ENCODE data around the gene COL11A2.

Gene COL11A2

DNA sequence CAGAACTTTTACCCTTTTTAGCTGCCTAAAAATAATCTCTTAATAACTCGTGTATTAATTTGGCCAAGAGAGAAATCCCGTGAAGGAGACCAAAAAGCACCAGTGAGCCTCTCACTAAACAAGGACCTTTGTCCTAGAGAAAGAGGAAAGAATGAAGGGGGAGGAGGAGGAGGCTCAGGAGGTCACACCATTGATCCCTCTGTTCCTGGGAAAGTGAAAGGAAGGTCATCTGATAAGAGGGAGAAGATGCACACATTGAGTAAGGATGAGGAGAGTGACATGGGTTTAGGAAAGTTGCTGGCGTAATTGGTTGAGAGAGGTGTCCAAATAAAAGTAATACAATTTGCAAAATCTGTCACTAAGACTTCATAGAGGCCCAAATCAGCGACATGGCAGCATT is 67.3 kb downstream of the COL11A2 start:
- intact Hi-C loops (cut with micrococcal nuclease) = no loop called here
- Mint-ChIP-seq H3K4me3 (no peak overlapping the region), H3K36me3 (ENCODE audit: low read depth) (peaks cover 10% of the 10 kb centered on the region), H3K4me1 (ENCODE audit: low read depth) (no peaks in the 10 kb centered on the region), H3K27ac (no peak overlapping the region), H3K27me3 (peaks cover 25% of the 10 kb centered on the region), H3K9me3 (peaks cover 18% of the 10 kb centered on the region)

DNA sequence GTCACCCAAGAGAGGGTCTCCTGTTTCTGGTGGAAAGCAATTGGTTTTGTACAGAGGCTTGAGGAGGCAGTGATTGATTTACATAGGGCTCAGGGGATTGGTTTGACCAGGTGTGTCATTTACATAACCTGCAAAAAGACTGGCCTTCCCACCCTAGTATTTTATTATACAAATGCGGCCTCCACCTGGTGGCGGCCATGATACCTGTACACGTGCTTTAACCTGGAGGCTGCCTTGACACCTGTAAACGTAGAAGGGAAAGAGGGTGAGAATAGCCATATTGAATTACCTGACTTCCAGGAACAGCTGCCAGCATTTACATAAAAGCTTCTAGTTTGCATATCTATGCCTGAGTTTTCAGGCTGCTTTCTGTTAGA is 67.8 kb downstream of the COL11A2 start:
- Mint-ChIP-seq H3K4me3 (no peak overlapping the region), H3K36me3 (ENCODE audit: low read depth) (peaks cover 10% of the 10 kb centered on the region), H3K9me3 (peaks cover 18% of the 10 kb centered on the region), H3K27me3 (peaks cover 26% of the 10 kb centered on the region), H3K27ac (no peak overlapping the region), H3K4me1 (ENCODE audit: low read depth) (no peaks in the 10 kb centered on the region)
- intact Hi-C loops (cut with micrococcal nuclease) = no loop called here

DNA sequence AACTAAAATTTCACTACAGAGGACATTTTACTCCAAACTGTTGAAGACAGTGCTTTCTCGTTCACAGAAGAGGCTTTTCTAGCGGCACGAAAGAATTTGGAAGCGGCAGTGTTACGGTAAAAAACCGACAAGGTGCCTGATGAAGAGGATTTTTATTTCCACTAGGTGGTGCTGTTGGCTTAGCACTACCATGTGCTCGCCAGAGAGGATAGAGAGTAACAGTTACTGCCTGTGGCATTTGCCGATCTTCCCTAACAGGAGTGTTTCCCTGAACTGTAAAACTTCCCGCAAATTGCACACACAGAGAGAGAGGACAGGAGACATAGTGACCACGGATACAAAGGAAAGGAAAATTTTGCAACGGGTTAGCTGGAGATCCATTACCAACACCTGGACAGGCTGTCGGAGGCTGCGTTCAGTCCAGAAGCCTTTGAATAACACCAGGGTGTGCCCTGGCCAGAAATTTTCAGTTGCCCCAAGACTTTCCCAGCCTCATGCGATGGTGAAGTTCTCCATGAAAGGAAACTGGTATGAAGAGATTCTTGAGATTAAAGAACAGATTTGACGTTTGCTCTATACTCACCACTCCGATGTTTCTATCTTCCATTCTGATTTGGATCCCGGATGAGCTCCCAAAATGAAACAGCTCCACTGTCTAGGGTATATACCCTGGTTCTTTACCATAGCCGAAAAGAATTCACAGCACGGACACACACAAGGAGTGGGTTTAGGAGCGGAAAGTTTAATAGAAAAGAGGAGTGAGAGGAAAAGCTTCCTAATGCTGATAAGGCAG is 68.3 kb downstream of the COL11A2 start:
- Mint-ChIP-seq H3K9me3 (peaks cover 18% of the 10 kb centered on the region), H3K36me3 (ENCODE audit: low read depth) (peaks cover 10% of the 10 kb centered on the region), H3K27ac (no peak overlapping the region), H3K4me3 (no peak overlapping the region), H3K27me3 (peaks cover 27% of the 10 kb centered on the region), H3K4me1 (ENCODE audit: low read depth) (no peaks in the 10 kb centered on the region)
- intact Hi-C loops (cut with micrococcal nuclease) = loop anchor here (1.0 to 2.0 kb wide), 2 partner anchors 24 to 125 kb away; no protein-coding TSS in a partner anchor

DNA sequence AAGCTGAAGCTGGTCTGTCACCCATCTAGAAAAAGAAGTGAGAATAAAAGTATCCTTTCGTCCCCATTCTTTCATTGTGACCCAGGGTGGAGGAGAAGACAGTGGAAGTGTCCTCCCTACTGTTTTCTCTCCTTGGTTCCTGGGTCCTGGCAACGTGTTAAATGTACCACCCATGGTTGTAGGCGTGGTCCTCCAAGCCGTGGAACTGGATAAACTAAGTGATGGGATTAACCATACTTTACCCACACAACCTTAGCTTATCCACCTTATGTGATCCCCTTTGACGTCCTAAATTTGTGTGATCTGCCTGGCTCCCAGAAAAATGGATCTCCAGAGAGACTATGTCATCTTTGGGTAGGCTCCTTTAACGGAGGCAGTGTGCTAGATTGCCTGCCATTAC is 69.1 kb downstream of the COL11A2 start:
- H3K27me3 Mint-ChIP-seq = peaks cover 24% of the 10 kb centered on the region

DNA sequence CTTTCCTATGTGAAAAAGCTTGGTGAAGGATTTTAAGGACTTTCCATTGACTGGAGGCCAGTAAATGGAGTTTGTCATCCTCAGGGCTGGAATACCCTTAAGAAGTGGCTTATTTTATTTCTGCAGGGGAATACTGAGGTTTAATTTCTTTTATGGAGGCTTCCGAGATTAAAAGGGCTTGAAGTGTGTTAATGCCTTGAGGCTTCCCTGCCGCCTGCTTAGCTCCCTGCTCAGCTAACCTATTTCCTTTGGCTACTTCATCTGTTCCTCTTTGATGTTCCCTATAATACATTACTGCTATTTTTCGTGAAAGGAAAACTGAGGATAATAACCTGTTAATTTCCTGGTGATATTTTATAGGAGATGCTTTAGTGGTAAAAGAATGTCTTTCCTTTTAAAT is 72.3 kb downstream of the COL11A2 start:
- Mint-ChIP-seq H3K36me3 (ENCODE audit: low read depth) (peaks cover 10% of the 10 kb centered on the region), H3K4me3 (no peak overlapping the region), H3K9me3 (peaks cover 18% of the 10 kb centered on the region), H3K27me3 (peaks cover 42% of the 10 kb centered on the region), H3K4me1 (ENCODE audit: low read depth) (peaks cover 27% of the 10 kb centered on the region), H3K27ac (no peak overlapping the region)
- intact Hi-C loops (cut with micrococcal nuclease) = no loop called here

More for the DNA sequence above, 69.1 kb downstream of the COL11A2 start:
- H3K9me3 Mint-ChIP-seq = peaks cover 18% of the 10 kb centered on the region
- intact Hi-C loops (cut with micrococcal nuclease) = loop anchor here (1.0 to 2.0 kb wide), 2 partner anchors 25 to 126 kb away; no protein-coding TSS in a partner anchor
- H3K36me3 Mint-ChIP-seq (ENCODE audit: low read depth) = peaks cover 10% of the 10 kb centered on the region
- no peaks in the 10 kb centered on the region for H3K4me1 Mint-ChIP-seq (ENCODE audit: low read depth)
- no peak overlapping the region for H3K27ac Mint-ChIP-seq
- H3K4me3 Mint-ChIP-seq = no peak overlapping the region

DNA sequence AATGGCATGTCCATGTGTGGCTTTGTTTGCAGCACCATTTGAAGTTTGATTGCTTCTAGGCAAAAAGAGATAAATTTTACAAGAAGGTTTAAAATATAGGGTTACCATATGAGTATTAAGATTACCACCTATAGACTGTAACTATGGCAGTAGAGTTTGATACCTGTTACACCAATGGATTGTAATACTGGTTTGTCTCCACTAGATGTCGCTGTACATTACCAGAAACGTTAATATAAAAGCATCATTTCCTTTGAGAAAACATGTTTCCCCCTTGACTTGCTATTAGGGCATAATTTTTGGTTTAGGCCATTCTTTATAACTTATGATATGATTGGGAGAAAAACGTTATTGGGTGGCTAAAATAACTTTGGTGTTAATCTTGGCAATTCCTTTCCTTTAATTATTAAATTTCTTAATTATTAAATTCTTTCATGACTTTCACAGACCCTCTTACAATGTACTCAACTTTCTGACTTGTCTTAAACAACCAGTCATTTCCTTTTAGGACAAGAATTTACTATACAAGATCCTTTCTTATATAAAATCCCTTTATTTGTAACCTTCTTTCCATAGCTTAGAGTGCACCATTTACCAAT is 73.6 kb downstream of the COL11A2 start:
- Mint-ChIP-seq H3K27me3 (peaks cover 38% of the 10 kb centered on the region), H3K27ac (no peak overlapping the region), H3K4me1 (ENCODE audit: low read depth) (peaks cover 39% of the 10 kb centered on the region), H3K36me3 (ENCODE audit: low read depth) (peaks cover 3% of the 10 kb centered on the region), H3K9me3 (peaks cover 12% of the 10 kb centered on the region), H3K4me3 (no peak overlapping the region)
- intact Hi-C loops (cut with micrococcal nuclease) = loop anchor here (2.0 kb wide), 1 partner anchor 54 kb away; no protein-coding TSS in a partner anchor

GRCh38 chr6:33117811-33118277 is 74.4 kb downstream of the COL11A2 start:
- no peak overlapping the region for H3K4me3 Mint-ChIP-seq

GRCh38 chr6:33116841-33117711 is 75.2 kb downstream of the COL11A2 start:
- intact Hi-C loops (cut with micrococcal nuclease) = no loop called here
- Mint-ChIP-seq H3K27me3 (peaks cover 43% of the 10 kb centered on the region), H3K4me3 (no peak overlapping the region), H3K27ac (no peak overlapping the region), H3K4me1 (ENCODE audit: low read depth) (peaks cover 55% of the 10 kb centered on the region), H3K36me3 (ENCODE audit: low read depth) (no peaks in the 10 kb centered on the region), H3K9me3 (peaks cover 8% of the 10 kb centered on the region)

More at GRCh38 chr6:33117811-33118277, 74.4 kb downstream of the COL11A2 start:
- no peaks in the 10 kb centered on the region for H3K36me3 Mint-ChIP-seq (ENCODE audit: low read depth)
- peaks cover 8% of the 10 kb centered on the region for H3K9me3 Mint-ChIP-seq
- H3K27ac Mint-ChIP-seq = no peak overlapping the region
- H3K4me1 Mint-ChIP-seq (ENCODE audit: low read depth) = peaks cover 47% of the 10 kb centered on the region
- intact Hi-C loops (cut with micrococcal nuclease) = loop anchor here (2.0 kb wide), 1 partner anchor 55 kb away; no protein-coding TSS in a partner anchor
- peaks cover 42% of the 10 kb centered on the region for H3K27me3 Mint-ChIP-seq

GRCh38 chr6:33116417-33116816 is 75.8 kb downstream of the COL11A2 start:
- Mint-ChIP-seq H3K36me3 (ENCODE audit: low read depth) (no peaks in the 10 kb centered on the region), H3K9me3 (peaks cover 8% of the 10 kb centered on the region), H3K4me3 (no peak overlapping the region), H3K4me1 (ENCODE audit: low read depth) (peaks cover 61% of the 10 kb centered on the region), H3K27me3 (peaks cover 43% of the 10 kb centered on the region), H3K27ac (no peak overlapping the region)
- intact Hi-C loops (cut with micrococcal nuclease) = no loop called here

GRCh38 chr6:33114406-33114805 is 77.9 kb downstream of the COL11A2 start:
- peak overlapping the region; percentile 80 for H3K27ac Mint-ChIP-seq
- H3K4me3 Mint-ChIP-seq = no peak overlapping the region
- H3K4me1 Mint-ChIP-seq (ENCODE audit: low read depth) = peaks cover 61% of the 10 kb centered on the region
- no peaks in the 10 kb centered on the region for H3K36me3 Mint-ChIP-seq (ENCODE audit: low read depth)
- intact Hi-C loops (cut with micrococcal nuclease) = no loop called here
- peaks cover 8% of the 10 kb centered on the region for H3K9me3 Mint-ChIP-seq
- H3K27me3 Mint-ChIP-seq = peaks cover 49% of the 10 kb centered on the region

- Mint-ChIP-seq H3K27me3 (peaks cover 52% of the 10 kb centered on the region), H3K9me3 (peaks cover 8% of the 10 kb centered on the region), H3K4me3 (peak overlapping the region; percentile 43), H3K27ac (peak overlapping the region; percentile 80), H3K4me1 (ENCODE audit: low read depth) (peaks cover 62% of the 10 kb centered on the region), H3K36me3 (ENCODE audit: low read depth) (no peaks in the 10 kb centered on the region)
- intact Hi-C loops (cut with micrococcal nuclease) = no loop called here
Measured at GRCh38 chr6:33113755-33114154, 78.5 kb downstream of the COL11A2 start.

Measured in dendritic cell treated with granulocyte-macrophage colony-stimulating factor and Interleukin-4, amounts not matched to agents 40 ng/mL and 50 ng/mL, for 4 days (primary cell).